HCEC 1CT (cell line): ENCODE data around the gene TMEM232.
"Not testable (repeated sequence)": the region's sequence is repeated elsewhere in the genome, so short reads cannot be mapped to it uniquely, and the experiment has no call there.

Experiments
- DNase-seq: peaks from one replicate; pipeline ENCODE4 v3.0.0-alpha.2; 2017

Gene TMEM232

DNA sequence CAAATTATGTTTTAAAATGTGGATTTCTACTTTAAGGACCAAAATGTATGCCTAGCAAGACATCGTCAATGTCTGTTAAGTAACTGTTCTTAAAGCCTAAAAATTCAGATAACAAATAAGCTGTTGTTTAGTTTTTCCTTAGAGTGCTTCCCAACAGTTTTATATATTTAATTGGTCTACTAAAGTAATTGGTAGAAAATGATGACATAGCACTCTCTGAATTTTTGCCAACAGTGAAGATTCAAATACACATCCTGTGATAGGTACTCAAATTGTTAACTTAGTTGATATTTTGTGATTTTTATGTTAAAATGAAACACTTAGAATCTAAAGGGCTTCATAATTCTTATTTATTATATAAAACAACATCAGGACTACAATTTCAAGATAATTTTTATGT is 107.5 kb downstream of the TMEM232 start:
- no peak for DNase-seq

DNA sequence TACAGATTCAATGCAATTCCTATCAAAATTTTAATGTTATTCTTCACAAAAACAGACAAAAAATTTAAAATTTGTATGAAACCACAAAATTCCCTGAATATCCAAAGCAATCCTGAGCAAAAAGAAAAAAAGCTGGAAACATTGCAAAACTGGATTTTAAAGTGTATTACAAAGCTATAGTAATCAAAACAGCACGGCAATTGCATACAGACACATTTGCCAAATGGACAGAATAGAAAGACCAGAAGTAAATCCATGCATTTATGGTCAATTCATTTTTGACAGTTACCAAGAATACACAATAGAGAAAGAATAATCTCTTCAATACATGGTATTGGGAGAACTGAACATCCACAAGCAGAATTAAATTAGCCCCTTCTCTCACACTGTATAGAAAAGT is 110.5 kb downstream of the TMEM232 start:
- DNase-seq: no peak

DNA sequence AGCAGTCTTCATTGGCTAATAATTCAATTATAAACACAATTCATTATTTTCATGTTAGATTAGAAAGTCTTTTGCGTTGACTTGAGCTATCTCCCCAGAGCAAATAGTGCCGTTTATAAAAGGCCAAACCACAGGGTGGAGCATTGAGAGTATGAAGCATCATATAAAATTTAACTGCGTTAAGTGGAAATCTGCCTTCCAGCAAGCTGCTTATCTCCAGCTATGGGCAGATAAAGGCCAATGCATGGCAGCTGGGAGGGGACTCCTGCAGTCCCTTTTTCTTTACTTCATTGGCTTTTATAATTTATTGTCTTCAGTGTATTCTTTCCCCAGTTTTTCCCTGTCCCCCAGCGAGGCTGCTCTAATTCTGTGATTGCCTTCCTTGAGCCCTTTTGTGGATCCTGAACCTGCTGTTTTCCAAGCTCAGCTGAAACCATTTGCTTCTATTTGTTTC is 113.7 kb downstream of the TMEM232 start:
- no peak for DNase-seq

DNA sequence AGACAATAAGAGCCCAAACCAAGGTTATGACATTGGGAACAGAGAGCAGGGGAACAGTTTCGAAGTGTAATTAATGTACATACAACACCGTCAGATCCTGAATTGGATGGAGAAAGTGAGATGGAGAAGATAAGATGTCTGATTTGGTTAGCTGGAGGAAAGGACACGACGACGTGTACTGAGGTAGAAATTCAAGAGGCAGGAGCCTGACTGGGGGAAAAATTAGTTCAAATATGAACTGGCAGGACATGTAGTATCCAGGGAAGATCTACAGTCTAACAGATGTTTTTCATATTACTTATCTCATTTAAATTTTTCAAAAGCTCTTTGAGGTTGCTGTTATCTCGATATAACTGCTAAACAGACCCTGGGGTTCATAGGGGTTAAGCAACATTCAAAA is 114.7 kb downstream of the TMEM232 start:
- no peak for DNase-seq

DNA sequence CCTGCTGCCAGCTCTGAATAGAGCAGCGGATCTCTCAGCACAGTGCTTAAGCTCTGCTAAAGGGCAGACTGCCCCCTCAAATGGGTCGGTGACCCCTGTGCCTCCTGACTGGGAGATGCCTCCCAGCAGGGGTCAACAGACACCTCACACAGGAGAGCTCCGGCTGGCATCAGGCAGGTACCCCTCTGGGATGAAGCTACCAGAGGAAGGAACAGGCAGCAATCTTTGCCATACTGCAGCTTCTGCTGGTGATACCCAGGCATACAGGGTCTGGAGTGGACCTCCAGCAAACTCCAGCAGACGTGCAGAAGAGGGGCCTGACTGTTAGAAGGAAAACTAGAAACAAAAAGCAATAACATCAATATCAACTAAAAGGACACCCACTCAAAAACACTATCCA is 131.6 kb downstream of the TMEM232 start:
- no peak for DNase-seq

DNA sequence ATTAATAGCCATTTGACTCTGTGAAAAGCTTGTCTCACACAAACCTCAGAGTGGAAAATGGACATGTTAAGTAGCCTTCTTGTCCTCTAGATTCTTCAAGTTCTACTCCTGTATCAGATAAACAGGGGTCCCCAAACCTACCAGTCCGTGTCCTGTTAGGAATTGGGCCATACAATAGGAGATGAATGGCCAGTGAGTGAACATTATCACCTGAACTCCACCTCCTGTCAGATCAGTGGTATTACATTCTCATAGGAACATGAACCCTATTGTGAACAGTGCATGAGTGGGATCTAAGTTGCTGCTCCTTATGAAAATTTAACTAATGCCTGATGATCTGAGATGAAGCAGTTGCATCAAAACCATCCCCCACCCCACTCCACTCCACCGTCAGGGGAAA is 136.3 kb downstream of the TMEM232 start:
- DNase-seq: peak; percentile 21

DNA sequence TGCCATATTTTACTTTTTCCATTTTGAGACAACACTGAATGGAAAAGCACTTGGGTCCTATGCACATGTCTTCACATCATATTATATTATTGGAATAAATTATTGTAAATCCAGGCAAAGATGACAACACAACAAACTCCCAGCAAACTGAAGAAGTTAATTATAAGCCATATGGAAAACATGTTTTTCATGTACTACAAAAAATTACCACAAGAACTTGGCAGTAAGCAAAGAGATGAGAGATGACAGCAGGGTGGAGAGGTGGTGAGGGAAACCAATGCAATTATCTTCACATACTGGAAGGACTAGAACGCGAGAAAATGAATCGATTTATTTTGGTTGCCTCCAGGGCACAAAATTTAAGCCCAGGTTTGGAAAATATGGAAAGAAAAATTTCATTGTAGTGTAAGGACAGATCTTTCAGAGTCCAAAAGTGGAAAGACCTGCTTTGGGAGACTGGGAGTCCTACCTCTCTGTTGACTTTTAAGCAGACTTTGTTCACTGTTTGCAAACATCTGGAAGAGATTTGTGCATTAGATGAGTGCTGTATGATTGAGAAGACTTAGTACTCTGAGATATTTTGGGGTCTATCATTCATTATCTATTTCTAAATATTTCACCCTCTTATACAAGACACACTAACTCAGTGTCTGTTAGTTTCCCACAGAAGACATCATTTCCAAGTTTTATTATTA is 138.0 kb downstream of the TMEM232 start:
- DNase-seq: no peak

DNA sequence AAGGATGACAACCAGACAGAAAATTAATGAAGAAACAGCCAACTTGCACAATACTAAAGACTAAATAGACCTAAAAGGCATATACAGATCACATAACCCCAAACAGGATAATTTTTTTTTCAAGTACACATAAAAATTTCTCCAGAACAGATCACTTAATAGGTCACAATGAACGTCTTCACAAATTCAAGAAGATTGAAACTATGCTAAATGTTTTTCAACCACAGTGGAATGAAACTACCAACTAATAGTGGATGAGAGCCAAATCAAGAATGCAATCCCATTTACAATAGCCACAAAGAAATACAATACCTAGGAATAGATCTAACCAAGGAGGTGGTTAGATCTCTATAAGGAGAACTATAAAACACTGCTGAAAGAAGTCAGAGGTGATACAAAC is 145.8 kb downstream of the TMEM232 start:
- DNase-seq: no peak

DNA sequence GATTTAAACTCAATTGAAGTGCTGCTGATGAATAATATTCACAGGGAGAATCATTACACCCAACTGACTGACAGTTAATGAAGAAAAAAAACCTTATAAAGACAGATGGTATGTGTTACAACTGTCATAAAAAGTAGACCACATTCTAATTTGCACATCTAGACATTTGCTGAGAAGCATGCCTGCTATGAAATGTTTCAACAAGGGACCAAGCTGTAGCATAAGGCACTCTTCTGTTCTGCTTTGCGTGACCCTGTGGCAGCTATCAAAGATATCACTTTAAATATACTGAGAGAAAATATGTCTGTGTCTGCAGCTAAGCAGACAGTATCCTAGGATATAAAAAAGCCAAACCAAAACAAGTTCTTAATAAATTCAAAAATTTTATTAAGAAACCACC is 153.7 kb downstream of the TMEM232 start:
- no peak for DNase-seq

DNA sequence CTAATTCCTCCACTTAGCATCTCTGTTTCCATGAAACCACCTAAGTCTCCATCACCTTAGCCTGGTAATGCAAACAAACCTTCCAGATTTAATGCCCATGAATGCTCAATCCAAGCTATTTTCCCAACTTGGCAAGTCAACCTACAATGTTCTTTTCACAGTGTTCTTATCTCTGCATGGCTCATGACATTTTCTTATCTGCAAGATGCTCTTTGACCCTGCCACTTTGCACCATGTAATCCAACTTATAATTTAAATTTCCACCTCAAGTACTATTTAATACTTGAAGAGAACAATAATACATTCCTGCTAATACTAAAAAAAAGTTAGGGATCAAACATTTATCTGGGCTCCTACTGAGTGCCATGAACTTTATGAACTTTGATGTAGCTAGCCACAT is 164.3 kb downstream of the TMEM232 start:
- DNase-seq: no peak

DNA sequence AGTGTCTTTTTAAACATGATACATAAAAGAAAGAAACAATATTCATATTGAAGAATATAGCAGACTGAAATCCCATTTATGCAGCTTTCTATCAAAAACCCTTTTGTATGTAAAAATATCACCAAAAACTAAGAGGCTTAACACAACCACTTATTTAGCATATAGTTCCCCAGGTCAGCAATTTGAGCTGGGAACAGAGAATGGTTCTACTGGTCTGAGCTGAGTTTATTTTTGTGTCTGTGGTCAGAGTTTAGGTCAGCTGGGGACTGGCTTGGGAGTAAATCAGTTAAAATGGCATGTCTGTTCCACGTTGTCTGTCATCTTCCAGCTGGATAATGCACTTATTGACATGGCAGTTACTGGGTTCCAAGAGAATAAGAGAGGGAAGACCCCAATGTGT is 165.0 kb downstream of the TMEM232 start:
- DNase-seq: no peak

DNA sequence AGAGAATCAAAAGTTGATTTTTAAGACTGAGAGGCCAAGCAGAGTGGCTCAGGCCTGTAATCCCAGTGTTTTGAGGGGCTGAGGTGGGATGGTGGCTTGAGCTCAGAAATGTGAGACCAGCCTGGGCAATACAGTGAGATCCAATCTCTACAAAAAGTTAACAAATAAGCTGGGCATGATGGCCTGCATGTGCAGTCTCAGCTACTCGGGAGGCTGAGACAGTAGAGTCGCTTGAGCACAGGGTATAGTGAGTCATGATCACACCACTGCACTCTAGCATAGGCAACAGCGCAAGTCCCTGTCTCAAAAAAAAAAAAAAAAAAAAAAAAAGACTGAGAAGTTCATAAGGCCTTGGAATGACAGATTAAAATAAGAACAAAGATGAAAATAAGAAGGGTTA is 177.2 kb downstream of the TMEM232 start:
- DNase-seq: peak; percentile 17

DNA sequence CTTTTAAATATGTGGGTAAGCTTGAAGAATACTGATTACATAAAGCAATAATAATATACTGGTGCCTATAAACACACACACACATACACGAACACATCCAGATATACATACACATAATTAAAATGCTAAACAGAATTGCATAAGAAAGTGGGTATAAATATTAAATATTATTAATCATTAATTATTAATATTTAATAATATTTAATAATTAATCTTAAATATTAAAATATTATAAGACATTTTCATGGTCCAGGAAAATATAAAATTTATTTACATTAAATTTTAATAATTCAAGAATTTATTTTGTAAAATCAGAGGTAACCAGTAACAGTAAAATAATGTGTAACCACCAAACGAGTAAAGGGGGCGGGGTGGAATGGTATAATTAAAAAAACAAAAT is 178.3 kb downstream of the TMEM232 start:
- no peak for DNase-seq

DNA sequence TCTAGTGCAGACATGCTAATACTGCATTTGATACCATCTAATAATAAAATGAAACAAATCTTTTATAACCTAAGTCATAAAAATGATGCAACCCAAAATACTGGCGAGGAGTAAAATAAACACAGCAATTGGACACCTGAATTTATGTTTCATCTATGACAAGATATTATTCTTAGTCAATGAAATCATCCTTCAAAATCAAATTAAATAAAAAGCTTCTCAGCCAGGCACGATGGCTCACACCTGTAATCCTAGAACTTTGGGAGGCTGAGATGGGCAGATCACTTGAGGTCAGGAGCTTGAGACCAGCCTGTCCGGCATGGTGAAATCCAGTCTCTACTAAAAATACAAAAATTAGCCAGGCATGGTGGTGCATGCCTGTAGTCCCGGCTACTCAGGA is 179.0 kb downstream of the TMEM232 start:
- DNase-seq: no peak

DNA sequence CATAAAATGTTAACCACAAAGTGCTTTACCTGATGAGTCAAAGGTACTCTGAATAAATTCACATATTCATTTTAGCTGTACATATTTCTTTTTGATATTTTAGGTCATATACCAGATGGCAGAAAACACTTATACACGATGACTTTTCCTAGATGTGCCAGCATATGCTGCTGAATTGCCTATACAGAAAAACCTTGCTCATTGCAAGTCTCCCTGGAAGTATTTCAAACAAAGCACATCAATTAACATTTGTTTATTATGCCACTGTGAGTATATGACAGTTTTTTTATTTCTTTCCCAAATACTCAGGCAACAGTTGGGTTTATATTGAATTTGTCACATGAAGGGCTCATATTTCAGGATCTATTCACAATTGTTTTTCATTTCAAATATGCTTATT is 180.8 kb downstream of the TMEM232 start:
- DNase-seq: no peak

DNA sequence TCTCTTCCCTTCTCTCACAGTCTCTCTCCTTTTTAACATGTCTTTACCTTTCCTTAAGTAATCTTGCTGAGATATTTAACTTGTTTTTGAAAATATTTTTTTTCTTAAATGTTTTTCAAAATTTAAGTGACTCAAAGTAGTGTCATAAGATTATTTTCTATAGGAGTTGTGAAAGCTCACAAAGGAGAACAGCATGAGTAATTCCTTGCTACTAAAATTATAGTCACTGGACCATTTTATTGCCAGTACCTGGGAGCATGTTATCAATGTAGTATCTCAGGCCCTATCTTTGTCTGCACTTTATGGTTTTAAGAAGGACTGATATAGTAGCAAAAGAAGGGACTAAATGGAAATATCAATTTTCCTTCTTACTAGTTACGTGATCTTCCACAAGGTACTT is 181.9 kb downstream of the TMEM232 start:
- DNase-seq: peak; percentile 45

DNA sequence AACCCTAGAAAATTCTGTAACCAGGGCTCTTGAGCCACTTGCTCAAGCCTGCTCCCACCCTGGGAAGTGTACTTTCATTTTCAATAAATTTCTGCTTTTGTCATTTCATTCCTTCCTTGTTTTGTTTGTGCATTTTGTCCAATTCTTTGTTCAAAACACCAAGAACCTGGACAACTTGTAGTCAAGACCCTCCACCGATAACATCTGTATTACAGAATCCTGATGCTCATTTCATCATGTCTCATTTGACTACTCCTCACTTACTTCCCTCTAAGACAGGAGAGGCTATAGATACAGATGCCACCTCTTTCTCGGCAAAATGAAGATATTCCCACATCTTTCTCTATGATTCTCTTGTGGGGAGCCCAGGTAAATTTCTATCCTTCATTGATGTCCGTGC is 183.5 kb downstream of the TMEM232 start:
- DNase-seq: no peak

DNA sequence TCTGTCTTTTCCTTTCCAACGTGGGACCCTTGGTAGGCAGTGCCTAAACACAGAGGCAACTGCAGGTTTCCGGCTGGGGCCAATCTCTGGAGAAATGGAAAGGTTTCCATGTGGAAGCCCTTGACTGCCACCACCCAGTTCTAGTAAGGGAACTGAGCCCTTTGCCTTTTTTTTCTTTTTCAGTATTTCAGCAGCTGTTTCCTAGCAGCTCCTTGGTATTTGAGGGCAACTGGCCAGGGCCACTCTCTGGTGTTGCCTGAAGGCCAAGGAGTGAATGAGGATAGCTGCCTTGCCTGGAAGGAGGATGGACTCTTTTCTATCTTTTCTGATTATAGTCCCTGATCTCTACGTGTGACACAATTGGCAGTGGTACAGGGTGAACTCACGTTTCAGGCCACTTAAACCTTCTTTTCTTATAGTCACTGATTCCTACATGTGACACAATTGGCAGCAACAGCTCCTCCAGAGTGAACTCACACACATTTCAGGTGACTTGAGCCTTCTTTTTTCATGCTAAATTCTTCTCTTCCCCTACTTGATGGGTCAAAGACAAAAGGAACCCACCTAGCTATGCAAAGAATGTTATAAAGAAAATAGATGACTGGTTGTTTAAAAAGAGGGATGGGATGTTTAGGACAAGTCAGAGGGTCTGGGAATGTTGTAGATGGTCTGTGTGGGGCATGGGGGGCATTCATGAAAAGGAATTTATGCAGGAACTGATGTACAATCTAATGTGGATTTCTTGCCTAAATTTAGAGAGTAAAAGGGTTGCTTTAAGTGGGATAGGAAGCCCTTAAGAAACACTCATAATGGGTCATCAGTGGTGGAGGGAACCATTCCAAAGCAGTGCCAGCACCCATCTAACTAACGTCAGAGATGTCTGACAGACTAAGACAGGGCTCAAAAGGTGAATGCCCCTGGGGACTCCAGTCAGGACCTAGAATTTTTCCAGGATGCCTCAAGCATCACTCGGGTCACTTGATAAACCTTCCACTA is 190.1 kb downstream of the TMEM232 start:
- no peak for DNase-seq

DNA sequence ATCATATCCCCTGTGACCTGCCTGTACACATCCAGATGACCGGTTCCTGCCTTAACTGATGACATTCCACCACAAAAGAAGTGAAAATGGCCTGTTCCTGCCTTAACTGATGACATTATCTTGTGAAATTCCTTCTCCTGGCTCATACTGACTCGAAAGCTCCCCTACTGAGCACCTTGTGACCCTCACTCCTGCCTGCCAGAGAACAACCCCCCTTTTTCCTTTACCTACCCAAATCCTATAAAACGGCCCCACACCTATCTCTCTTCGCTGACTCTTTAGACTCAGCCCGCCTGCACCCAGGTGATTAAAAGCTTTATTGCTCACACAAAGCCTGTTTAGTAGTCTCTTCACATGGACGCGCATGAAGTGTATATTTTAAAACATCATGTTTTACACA is 191.3 kb downstream of the TMEM232 start:
- not testable (repeated sequence) for DNase-seq

DNA sequence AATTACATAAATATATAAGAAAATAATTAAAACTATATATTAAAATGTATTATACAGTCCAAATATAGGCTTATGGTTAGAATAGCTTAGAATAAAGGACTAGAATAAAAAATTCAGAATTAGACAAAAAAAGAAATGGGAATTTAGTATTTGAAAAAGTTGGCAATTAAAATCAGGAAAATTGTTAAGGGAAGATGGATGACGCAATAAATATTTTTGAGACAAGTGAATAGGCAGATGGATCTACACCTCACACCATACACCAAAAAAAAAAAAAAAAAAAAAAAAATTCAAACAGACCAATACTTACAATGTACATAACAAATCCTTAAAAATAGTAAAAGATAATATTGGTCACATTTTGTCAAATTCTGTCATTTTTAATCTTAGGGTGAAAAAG is 200.7 kb downstream of the TMEM232 start:
- DNase-seq: no peak

DNA sequence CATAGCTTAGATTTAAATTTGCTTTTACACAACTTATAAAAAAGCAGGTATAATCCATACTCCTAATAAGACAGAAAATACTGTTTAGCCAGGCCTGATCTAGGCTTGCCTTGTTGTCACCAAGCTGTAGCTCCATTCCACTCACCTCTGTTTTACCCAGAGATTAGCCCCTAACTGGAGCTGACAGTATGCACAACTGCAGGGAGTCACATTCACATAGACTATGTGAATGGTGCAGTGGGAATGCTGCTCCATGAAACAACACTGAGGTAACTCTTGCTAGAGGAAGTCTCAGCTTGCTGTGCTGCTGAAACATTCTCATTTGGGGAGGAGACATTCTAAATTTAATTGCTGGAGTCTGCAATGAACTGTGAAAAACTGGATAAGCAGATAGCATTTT is 209.1 kb downstream of the TMEM232 start:
- no peak for DNase-seq

DNA sequence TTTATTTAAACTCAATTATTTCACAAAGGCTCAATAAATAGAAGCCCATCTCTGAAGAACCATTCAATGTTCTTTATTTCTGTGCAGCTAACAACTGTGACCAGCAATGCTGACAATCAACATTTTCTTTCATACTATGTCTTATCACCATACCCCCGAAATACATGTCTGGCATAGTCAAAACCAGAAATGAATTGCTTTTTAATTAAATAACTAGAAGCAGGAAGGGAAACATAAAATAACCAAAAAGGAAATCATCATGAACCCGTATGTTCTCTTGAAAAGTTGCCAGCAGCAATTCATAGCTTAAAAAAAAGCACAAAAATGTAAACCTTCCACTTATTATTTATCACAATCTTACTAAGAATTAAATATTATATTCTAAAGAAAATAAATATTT is 212.4 kb downstream of the TMEM232 start:
- DNase-seq: no peak

DNA sequence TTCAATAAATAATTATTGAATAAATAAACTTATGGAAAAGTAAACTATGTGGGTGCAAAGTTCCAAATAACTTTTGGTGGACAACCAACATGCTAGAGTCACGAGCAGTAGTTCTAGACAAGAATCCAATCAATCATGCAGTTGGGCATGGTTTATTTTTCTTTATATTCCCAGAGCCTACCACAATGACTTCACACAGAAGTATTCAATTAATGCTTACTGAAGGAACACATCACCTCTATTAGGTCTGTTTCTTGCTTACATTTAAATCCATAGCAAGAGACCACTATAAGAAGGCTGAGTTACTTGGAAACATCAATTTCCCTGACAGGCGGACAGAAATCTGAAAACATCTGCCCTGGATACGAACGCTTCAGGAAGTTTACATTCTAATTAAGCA is 214.2 kb downstream of the TMEM232 start:
- no peak for DNase-seq

DNA sequence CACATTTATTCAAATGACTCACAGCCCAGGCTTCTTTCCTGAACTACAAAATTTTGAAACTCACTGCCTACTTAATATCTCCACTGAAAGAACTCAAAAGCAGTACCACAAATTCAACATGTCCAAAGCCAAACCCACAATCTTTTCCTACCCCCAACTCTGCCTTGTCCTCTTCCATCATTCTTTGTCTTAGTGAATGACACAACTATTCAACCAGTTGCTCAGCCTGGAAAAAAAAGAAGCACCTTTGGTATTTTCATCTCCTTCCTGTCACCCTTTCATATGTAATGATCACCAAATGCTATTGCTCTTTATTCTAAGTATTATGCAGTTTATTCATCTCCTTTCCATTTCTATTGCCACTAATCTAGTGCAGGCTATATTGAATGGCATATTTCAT is 216.3 kb downstream of the TMEM232 start:
- no peak for DNase-seq
